Neural cell (in vitro differentiated cells): Measurements from ENCODE around the gene ZDHHC11.

Experiments
- CTCF ChIP-seq: fragments of 450-650 bp; IDR thresholded peaks from 2 replicates; pipeline ENCODE4 v1.5.1; 2014; ENCODE audit warnings: antibody characterized with exemption, mild to moderate bottlenecking, moderate library complexity; ENCODE audit not compliant: poor library complexity, severe bottlenecking
- EP300 ChIP-seq: fragments of 450-650 bp; conservative IDR thresholded peaks from 2 replicates; pipeline ENCODE4 v1.6.1; 2014; ENCODE audit warnings: antibody characterized with exemption, mild to moderate bottlenecking, moderate library complexity; ENCODE audit not compliant: poor library complexity, severe bottlenecking
- EZH2 ChIP-seq: fragments of 200-600, 300-800 bp; shearing (Covaris generic), sonication (generic); IDR thresholded peaks from 2 replicates; pipeline ENCODE4 v1.6.1; 2014; ENCODE audit warnings: antibody characterized with exemption, low read length, borderline replicate concordance, mild to moderate bottlenecking; ENCODE audit not compliant: insufficient read depth, poor library complexity, severe bottlenecking
- MXI1 ChIP-seq: fragments of 450-650 bp; conservative IDR thresholded peaks from 2 replicates; pipeline ENCODE4 v1.6.1; 2014; ENCODE audit warnings: antibody characterized with exemption, mild to moderate bottlenecking; ENCODE audit not compliant: poor library complexity, severe bottlenecking
- POLR2AphosphoS5 ChIP-seq: IDR thresholded peaks from 2 replicates; pipeline ENCODE4 v1.6.1; 2012
- RAD21 ChIP-seq: fragments of 450-650 bp; conservative IDR thresholded peaks from 2 replicates; pipeline ENCODE4 v1.6.1; 2014; ENCODE audit warnings: antibody characterized with exemption, mild to moderate bottlenecking, moderate library complexity
- REST ChIP-seq: IDR thresholded peaks from 2 replicates; pipeline ENCODE4 v1.6.1; 2012; ENCODE audit warnings: borderline replicate concordance
- SMC3 ChIP-seq: fragments of 450-650 bp; conservative IDR thresholded peaks from 2 replicates; pipeline ENCODE4 v1.6.1; 2014; ENCODE audit warnings: antibody characterized with exemption, mild to moderate bottlenecking, moderate library complexity; ENCODE audit not compliant: poor library complexity
- TAF1 ChIP-seq: IDR thresholded peaks from 2 replicates; pipeline ENCODE4 v1.6.1; 2012; ENCODE audit warnings: low read depth

- TF ChIP-seq POLR2AphosphoS5 (no peak), SMC3 (no peak), CTCF (no peak), TAF1 (no peak), EZH2 (no peak), REST (no peak), MXI1 (no peak), EP300 (no peak), RAD21 (no peak)
Observed at GRCh38 chr5:885127-885442, 34.3 kb upstream of the ZDHHC11 start.
